HuH-7.5 (cell line): ENCODE data around the gene TNFSF4.

Experiments
- DNase-seq: peaks from one replicate; pipeline ENCODE4 v3.0.0; 2011; ENCODE audit warnings: low spot score

The TNFSF4 gene

GRCh38 chr1:173210716-173211231 is 3.6 kb upstream of the TNFSF4 start:
- DNase-seq: no peak

- DNase-seq: no peak
Measured at GRCh38 chr1:173210283-173210682, 3.2 kb upstream of the TNFSF4 start.

GRCh38 chr1:173208868-173209267 is 1.7 kb upstream of the TNFSF4 start:
- DNase-seq: no peak

GRCh38 chr1:173208146-173208545 is 1.0 kb upstream of the TNFSF4 start:
- DNase-seq: no peak

GRCh38 chr1:173205146-173206051 is 1.7 kb downstream of the TNFSF4 start:
- no peak for DNase-seq

GRCh38 chr1:173204693-173205092 is 2.4 kb downstream of the TNFSF4 start:
- no peak for DNase-seq

GRCh38 chr1:173202424-173203145 is 4.5 kb downstream of the TNFSF4 start:
- no peak for DNase-seq

GRCh38 chr1:173201969-173202368 is 5.2 kb downstream of the TNFSF4 start:
- DNase-seq: no peak

- no peak for DNase-seq
Measured at GRCh38 chr1:173195596-173196088, 11.5 kb downstream of the TNFSF4 start.

GRCh38 chr1:173193639-173194038 is 13.5 kb downstream of the TNFSF4 start:
- no peak for DNase-seq

- no peak for DNase-seq
Measured at GRCh38 chr1:173191011-173191705, 16.0 kb downstream of the TNFSF4 start.

- DNase-seq: no peak
Measured at GRCh38 chr1:173190101-173190936, 16.8 kb downstream of the TNFSF4 start.

- no peak for DNase-seq
Measured at GRCh38 chr1:173187671-173188237, 19.4 kb downstream of the TNFSF4 start.

GRCh38 chr1:173181791-173182190 is 25.3 kb downstream of the TNFSF4 start:
- DNase-seq: no peak

GRCh38 chr1:173176246-173176645 is 30.9 kb downstream of the TNFSF4 start:
- DNase-seq: no peak

GRCh38 chr1:173175514-173176145 is 31.5 kb downstream of the TNFSF4 start:
- no peak for DNase-seq

- DNase-seq: no peak
Measured at GRCh38 chr1:173173388-173173787, 33.7 kb downstream of the TNFSF4 start.

GRCh38 chr1:173171152-173171551 is 36.0 kb downstream of the TNFSF4 start:
- no peak for DNase-seq

- no peak for DNase-seq
Measured at GRCh38 chr1:173168941-173169340, 38.2 kb downstream of the TNFSF4 start.

- DNase-seq: no peak
Measured at GRCh38 chr1:173164686-173165085, 42.4 kb downstream of the TNFSF4 start.
